SKM-1 (cell line): ENCODE data around the gene ZNF331.

Experiments used
- DNase-seq: peaks from one replicate; lab custom pipeline; 2025; ENCODE audit not compliant: unreplicated experiment; lab: John Stamatoyannopoulos, UW

Gene ZNF331

GRCh38 chr19:53626486-53626885 is 88.5 kb downstream of the ZNF331 start:
- DNase-seq = no peak

- no peak for DNase-seq
These were observed 89.0 kb downstream of the ZNF331 start for GRCh38 chr19:53626976-53627375.
